Muscle of back (tissue), 11 donors: ENCODE results near the gene PHF12. TPM values are rescaled to one million over a fixed set of nuclear protein-coding genes. Genes with fewer than 3 reads are reported as not detected.
"Not testable (repeated sequence)": the region's sequence is repeated elsewhere in the genome, so short reads cannot be mapped to it uniquely, and the experiment has no call there.

Experiments used
- DNase-seq, 3 donors: peaks; one replicate each; pipeline versions ENCODE4 v3.0.0 to v3.0.0-alpha.2; 2013
- polyA plus RNA-seq, 10 donors: library from polyadenylated mRNA; unstranded; fragments of 120-200 nt; gene quantifications; one replicate each; pipeline ENCODE4 v1.2.1, GENCODE V29; 2013; ENCODE audit not compliant: insufficient read length in 10 of 10

The PHF12 gene
- polyA plus RNA-seq, 10 donors = 22.0 to 37.9 (median 29.9) TPM

GRCh38 chr17:28885951-28886350 lies 65.4 kb downstream of the PHF12 start:
- DNase-seq = no peak

- no peak for DNase-seq
These were observed 66.0 kb downstream of the PHF12 start for GRCh38 chr17:28885363-28885762.

- DNase-seq = no peak
These were observed 67.2 kb downstream of the PHF12 start for GRCh38 chr17:28883967-28884702.

- no peak for DNase-seq
These were observed 69.0 kb downstream of the PHF12 start for GRCh38 chr17:28882154-28882895.

- no peak for DNase-seq
These were observed 69.7 kb downstream of the PHF12 start for GRCh38 chr17:28881533-28882056.

- no peak for DNase-seq
These were observed 70.8 kb downstream of the PHF12 start for GRCh38 chr17:28880572-28880945.

- no peak for DNase-seq
These were observed 71.3 kb downstream of the PHF12 start for GRCh38 chr17:28879886-28880571.

GRCh38 chr17:28878981-28879380 lies 72.3 kb downstream of the PHF12 start:
- peak in 1 of 3 donors; percentile 22 for DNase-seq

- DNase-seq = no peak
These were observed 73.0 kb downstream of the PHF12 start for GRCh38 chr17:28878158-28878910.

- DNase-seq = not testable (repeated sequence)
These were observed 74.1 kb downstream of the PHF12 start for GRCh38 chr17:28877150-28877711.

GRCh38 chr17:28875848-28876550 lies 75.3 kb downstream of the PHF12 start:
- DNase-seq = no peak

- no peak for DNase-seq
These were observed 76.6 kb downstream of the PHF12 start for GRCh38 chr17:28874750-28875149.

GRCh38 chr17:28873839-28874238 lies 77.5 kb downstream of the PHF12 start:
- DNase-seq = no peak

GRCh38 chr17:28871056-28871579 lies 80.2 kb downstream of the PHF12 start:
- no peak for DNase-seq

GRCh38 chr17:28867276-28867675 lies 84.0 kb downstream of the PHF12 start:
- DNase-seq = no peak

- no peak for DNase-seq
These were observed 85.2 kb downstream of the PHF12 start for GRCh38 chr17:28865946-28866752.

GRCh38 chr17:28864991-28865849 lies 86.1 kb downstream of the PHF12 start:
- no peak for DNase-seq

GRCh38 chr17:28863953-28864352 lies 87.4 kb downstream of the PHF12 start:
- no peak for DNase-seq

- DNase-seq = no peak
These were observed 88.8 kb downstream of the PHF12 start for GRCh38 chr17:28862561-28862960.
